LNCaP clone FGC (cell line): ENCODE results near the gene RAB25.
"Not testable (repeated sequence)": the region's sequence is repeated elsewhere in the genome, so short reads cannot be mapped to it uniquely, and the experiment has no call there.

Source experiments
- DNase-seq: peaks from one replicate; pipeline ENCODE4 v3.0.0-alpha.2; 2011; ENCODE audit warnings: low read depth
- H3K4me3 ChIP-seq: 2 replicates; pipeline ENCODE4 v1.5.1; 2011; ENCODE audit warnings: mild to moderate bottlenecking, low read depth, low read length, control low read depth
- CTCF ChIP-seq: IDR thresholded peaks from 2 replicates; pipeline ENCODE4 v1.5.1; 2012; ENCODE audit warnings: mild to moderate bottlenecking; ENCODE audit not compliant: control insufficient read depth, insufficient read depth; ENCODE audit errors: extremely low read depth

Gene RAB25

DNA sequence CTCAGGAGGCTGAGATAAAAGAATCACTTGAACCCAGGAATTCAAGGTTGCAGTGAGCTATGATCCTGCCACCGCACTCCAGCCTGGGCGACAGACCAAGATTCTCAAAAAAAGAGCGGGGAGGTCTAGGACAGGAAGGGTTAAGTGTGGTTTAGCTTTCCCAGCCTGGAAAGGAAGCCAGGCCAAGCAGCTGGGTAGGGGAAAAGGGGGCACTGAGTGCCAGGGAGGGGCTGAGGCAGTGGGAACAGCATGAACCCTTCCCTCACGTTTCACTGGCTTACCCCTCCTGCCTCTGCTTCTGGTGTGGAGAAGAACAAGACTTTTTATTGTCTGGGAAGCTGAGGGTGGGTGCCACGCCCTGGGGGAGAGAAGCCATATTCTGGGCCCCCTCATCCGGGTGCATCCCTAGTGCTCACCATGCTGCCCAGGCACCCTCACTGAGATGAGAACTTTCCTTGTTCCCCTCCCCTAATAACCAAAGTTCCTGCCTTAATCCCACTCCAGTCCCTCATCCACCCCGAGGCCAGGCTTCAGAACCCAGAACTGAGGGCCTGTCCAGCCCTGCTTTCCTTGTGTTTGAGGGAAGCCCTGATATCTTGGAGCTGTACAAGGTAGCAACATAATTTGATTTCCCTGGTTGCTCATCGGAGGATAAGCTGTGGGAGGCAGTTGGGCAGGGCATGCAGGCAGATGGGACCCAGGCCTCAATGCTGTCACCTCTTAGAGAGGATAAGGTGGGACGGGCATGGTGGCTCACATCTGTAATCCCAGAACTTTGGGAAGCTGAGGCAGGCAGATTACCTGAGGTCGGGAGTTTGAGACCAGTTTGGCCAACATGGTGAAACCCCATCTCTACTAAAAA lies 51.5 kb downstream of the RAB25 start:
- DNase-seq = no peak
- no peak overlapping the region for H3K4me3 ChIP-seq
- no peak for TF ChIP-seq CTCF

GRCh38 chr1:156113282-156113950 lies 52.5 kb downstream of the RAB25 start:
- no peak overlapping the region for H3K4me3 ChIP-seq
- no peak for TF ChIP-seq CTCF
- no peak for DNase-seq

DNA sequence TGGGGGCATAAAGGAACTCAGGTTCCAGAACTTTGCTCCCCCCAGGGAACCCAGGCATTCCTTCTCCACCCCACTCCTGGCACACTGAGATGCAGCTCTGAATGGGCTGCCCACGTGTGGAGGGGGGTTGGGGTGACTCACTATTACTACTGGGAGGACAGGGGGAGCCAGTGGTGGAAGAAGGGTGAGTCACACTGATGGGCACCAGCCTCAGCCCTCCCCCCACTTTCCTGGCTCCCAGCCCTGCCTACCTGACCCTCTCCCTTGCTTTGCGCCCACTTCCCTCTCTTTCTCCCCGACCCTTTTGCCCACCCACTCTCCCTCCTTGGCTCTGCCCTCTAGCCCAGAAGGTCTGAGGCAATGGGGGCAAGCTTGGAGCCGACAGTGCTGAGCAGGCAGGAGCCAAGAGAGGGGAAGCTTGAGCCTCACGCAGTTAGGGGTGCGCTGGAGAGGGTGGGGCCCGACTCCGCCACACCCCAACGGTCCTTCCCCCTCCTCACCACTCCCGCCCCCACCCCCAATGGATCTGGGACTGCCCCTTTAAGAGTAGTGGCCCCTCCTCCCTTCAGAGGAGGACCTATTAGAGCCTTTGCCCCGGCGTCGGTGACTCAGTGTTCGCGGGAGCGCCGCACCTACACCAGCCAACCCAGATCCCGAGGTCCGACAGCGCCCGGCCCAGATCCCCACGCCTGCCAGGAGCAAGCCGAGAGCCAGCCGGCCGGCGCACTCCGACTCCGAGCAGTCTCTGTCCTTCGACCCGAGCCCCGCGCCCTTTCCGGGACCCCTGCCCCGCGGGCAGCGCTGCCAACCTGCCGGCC lies 53.4 kb downstream of the RAB25 start, which contains the start of gene LMNA:
LMNA (plus strand) TSS at position 611 of the 818 bp plus-strand sequence. CDS start 208 bp downstream, outside the sequence.
- DNase-seq = peak; percentile 78
- TF ChIP-seq CTCF = no peak
- peak within 1 kb of the TSS; percentile 97 for H3K4me3 ChIP-seq

GRCh38 chr1:156114919-156115513 lies 54.1 kb downstream of the RAB25 start:
- DNase-seq = no peak
- no peak for TF ChIP-seq CTCF

DNA sequence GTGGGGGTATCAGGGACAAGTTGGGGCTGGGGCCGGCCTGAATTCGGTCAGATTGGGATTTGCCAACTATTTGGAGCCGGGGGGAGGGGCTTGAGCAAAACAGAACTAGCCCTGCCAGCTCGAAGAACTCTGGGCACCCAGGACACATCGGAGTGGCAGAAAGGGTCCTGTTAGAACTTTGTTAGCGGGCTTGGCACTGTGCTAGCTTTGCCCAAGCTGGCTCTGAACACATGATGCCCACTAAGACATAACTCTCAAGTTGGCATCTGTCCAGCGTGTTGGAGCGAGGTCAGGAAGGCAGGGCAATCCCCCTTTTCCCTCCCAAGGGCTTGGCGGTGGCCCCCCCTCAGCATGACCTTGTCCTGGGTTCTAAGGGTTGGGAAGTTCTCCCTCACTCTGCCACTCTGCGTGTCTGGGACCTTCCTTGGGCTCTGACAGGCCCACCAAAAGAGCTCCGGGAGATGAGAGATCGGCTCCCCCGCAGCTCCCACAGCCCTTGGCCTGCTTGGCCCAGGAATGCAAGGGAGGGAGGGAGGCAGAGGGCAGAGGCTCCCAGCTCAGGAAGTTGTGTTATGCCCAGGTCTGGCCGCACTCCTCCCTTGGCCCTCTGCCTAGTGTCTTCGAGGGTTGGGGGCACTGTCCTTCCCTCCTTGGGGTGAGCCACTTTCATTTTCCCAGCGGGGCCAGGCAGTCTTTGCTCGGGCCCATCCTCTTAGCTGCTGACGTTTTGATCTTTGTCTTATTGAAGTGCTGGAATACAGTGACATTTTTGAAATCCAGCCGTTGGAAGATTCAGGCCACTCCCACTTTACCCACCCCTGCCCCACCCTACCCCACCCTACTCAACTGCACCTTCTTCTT lies 54.8 kb downstream of the RAB25 start:
- DNase-seq = no peak
- peak overlapping the region; percentile 97 for H3K4me3 ChIP-seq
- TF ChIP-seq CTCF = no peak

More at GRCh38 chr1:156114919-156115513, 54.1 kb downstream of the RAB25 start:
- H3K4me3 ChIP-seq = peak overlapping the region; percentile 97

- not testable (repeated sequence) for DNase-seq, H3K4me3 ChIP-seq
Measured at GRCh38 chr1:156116731-156117130, 55.8 kb downstream of the RAB25 start.
